Vagina (tissue), 2 donors: ENCODE data around the gene CD300LB.

Source experiments
- POLR2A ChIP-seq, 2 donors: fragments of 450-650 bp; IDR thresholded peaks; one replicate each; pipeline ENCODE4 v1.6.1; 2017; ENCODE audit warnings: antibody characterized with exemption in 2 of 2, mild to moderate bottlenecking in 2 of 2, moderate library complexity in 2 of 2
- POLR2AphosphoS5 ChIP-seq, 2 donors: sonication (generic); formaldehyde crosslinking; IDR thresholded peaks; one replicate each; pipeline ENCODE4 v1.9.0; 2017; ENCODE audit warnings: antibody characterized with exemption in 2 of 2, mild to moderate bottlenecking in 2 of 2, low read depth in 1 of 2; ENCODE audit not compliant: insufficient read depth in 1 of 2

DNA sequence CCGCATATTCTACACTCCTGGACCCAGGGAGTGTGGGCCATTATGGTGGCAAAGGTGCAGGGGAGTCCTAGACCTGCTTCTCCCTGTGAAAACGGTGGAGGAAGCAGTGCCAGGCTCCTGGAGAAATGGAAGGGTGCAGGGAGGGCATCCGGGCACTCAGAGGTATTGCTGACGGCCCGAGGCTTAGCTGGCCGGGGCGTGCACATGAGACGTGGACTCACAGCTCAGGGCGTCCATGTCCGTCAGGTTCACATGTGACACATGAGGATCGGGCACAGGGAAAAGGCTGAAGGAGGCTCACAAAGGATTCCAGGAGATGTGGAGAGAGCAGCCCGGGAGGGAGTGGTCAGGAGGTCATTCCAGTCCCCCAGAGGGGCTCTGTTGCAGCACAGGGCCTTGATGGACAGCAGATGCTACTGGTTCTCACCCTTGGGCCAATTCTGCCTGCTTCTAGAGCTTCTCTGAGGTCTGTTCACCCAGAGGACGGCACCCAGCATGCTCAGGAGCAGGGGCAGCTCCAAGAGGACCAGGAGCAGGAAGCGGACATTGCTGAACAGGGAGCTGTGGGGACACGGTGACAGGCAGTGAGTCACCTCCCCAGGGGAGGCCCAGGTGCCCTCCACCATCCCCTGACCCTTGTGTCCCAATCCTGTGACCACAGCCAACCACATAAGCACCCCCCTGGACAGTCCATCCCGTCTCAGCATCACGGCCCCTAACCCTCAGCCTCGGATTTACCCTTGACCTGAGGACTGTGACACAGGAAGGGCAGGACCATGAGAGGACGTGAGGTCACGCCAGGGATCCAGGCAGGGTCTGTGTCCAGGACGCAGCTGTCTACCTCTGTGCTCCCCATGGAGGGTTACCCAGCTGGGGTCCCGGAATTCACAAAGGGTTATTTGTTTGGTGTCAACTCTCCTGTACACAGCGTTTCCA, 10.2 kb upstream of the CD300LB start:
- TF ChIP-seq POLR2AphosphoS5 (IDR thresholded peaks at IDR 0.05; ENCODE audit: insufficient read depth in 1 of 2, low read depth in 1 of 2) (no peak), POLR2A (IDR thresholded peaks at IDR 0.05) (no peak)
